ENCODE data around the gene RPS14. TPM values are rescaled to one million over a fixed set of nuclear protein-coding genes. Genes with fewer than 3 reads are reported as not detected.

The RPS14 gene
- total RNA-seq, 1 donor, result 1,744 TPM

DNA sequence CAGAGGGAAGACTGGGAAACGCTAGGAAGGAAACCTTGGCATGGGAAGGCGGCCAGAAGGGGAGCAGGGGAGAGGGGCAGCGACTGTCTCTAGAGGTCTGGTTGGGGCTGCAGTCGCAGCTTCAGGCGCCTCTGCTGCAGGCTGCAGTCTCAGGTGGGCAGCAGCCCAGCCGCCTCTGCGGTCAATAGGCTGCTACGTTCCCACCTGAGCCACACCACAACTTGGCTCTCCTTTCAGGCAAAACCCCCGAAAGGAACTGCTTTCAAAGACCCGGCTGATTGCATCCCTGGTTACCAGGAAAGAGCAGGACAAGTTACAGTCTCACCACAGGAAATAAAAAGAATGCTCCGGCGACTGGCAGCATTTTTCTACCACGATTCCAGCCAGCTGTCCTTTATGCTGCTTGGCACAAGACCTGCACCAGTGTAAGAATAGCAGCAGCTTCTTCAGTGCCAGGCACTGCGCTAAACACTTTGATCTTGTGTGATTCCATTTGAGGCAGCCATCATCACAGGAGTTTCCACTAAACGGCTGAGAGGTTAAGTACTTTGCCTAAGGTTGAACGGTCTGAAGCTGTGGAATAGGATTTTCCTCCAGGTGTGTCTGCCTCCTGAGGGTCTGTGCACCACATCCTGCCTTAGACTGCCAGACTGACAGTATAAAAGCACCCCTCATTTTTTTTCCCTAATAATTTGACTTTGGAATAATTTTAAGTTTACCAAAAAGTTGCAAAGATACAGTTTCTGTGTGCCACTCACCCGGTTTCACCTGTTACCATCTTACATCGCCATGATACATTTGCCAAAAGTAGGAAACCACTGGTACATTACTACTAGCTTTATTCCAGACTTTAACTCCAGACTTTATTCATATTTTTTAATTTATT is 7.5 kb downstream of the RPS14 start:
- TF ChIP-seq, protein P1, sequence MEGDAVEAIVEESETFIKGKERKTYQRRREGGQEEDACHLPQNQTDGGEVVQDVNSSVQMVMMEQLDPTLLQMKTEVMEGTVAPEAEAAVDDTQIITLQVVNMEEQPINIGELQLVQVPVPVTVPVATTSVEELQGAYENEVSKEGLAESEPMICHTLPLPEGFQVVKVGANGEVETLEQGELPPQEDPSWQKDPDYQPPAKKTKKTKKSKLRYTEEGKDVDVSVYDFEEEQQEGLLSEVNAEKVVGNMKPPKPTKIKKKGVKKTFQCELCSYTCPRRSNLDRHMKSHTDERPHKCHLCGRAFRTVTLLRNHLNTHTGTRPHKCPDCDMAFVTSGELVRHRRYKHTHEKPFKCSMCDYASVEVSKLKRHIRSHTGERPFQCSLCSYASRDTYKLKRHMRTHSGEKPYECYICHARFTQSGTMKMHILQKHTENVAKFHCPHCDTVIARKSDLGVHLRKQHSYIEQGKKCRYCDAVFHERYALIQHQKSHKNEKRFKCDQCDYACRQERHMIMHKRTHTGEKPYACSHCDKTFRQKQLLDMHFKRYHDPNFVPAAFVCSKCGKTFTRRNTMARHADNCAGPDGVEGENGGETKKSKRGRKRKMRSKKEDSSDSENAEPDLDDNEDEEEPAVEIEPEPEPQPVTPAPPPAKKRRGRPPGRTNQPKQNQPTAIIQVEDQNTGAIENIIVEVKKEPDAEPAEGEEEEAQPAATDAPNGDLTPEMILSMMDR (IDR thresholded peaks at IDR 0.05; ENCODE audit: insufficient read depth, low read depth, low read length), result no peak
- no peak overlapping the region for H3K4me3 ChIP-seq (ENCODE audit: low read depth, low read length)
- DNase-seq (ENCODE audit: low read depth), result no peak

DNA sequence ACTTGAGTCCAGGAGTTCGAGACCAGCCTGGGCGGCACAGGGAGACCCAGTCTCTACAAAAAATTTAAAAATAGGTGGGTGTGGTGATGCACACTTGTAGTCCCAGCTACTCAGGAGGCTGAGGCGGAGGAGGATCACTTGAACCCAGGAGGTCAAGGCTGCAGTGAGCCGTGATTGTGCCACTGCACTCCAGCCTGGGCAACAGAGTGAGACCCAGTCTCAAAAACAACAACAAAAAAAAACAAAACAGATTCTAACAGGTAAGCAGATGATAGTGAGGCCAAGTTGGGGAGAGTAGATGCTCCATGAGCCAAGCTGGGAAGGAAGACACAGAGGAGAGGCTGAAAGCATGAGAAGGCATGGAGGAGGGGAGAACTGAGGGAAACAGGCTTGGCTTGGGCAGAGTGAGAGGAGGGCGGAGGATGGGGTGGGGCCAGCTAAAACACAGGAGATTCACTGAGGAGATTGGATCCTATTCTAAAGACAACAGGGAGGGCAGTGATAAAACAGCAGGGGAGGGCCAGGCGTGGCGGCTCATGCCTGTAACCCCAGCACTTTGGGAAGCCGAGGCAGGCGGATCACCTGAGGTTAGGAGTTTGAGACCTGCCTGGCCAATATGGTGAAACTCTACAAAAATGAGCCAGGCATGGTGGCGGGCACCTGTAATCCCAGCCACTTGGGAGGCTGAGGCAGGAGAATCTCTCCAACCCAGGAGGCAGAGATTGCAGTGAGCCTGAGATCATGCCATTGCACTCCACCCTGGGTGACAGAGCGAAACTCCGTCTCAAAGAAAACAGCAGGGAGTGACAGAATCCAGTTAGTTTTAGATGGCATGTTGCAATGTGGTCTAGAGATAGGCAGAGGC is 8.4 kb downstream of the RPS14 start:
- H3K4me3 ChIP-seq (ENCODE audit: low read depth, low read length), result no peak overlapping the region
- DNase-seq (ENCODE audit: low read depth), result no peak
- TF ChIP-seq, protein P1 (IDR thresholded peaks at IDR 0.05; ENCODE audit: insufficient read depth, low read depth, low read length), result no peak

DNA sequence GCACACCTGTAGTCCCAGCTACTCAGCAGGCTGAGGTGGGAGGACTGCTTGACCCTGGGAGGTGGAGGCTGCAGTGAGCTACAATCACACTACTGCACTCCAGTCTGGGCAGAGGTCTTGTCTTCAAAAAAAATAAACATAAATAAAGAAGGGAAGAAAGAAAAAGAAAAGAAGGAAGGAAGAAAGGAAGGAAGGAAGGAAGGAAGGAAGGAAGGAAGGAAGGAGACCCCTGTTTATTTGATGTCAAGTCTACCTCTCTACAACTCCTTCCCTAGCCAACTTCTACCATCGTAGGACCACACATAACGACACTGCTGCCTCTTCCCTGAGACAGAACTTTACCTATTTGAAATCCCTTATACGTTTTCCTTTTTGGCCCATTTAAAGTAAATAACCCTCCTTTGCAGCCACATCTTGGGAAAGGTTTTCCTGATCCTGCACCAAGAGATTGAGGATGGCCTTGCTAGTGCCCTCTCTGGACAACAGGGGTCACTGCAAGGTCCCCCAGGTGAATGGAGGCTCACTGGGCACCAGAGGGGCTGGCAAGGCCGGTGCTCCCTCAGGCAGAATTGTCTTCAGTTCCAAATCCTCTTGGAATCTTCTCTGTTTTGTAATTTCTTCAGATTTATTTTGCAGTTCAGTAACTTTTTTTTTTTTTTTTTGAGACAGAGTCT is 10.5 kb downstream of the RPS14 start:
- TF ChIP-seq, protein P1 (IDR thresholded peaks at IDR 0.05; ENCODE audit: insufficient read depth, low read depth, low read length), result peak; percentile 64
- no peak for DNase-seq (ENCODE audit: low read depth)
- H3K4me3 ChIP-seq (ENCODE audit: low read depth, low read length), result no peak overlapping the region

DNA sequence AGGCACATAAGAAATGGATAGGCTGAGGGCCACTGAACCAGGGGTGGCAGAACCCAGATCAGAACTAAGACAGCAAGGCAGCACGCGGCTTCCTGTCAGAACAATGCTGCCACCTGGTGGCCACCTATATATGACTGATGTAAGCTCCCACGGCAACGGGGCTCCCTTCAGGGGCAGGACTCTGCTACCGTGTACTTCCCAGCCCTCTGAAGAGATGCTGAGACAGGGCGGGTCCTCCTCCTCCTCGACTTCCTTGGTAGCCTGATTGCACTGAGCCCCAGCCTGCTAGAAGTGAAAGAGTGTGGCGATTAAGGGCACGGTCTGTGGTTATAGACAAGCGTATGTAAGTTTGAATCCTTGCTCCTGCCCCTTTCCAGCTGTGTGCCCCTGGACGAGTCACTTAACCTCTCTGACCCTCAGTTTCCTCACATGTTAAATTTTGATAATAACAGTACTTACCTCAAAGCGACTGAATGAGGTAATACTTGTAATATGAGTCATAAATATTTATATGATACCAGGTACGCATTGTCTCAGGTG is 13.3 kb downstream of the RPS14 start:
- peak; percentile 92 for DNase-seq (ENCODE audit: low read depth)
- H3K4me3 ChIP-seq (ENCODE audit: low read depth, low read length), result no peak overlapping the region
- TF ChIP-seq, protein P1 (IDR thresholded peaks at IDR 0.05; ENCODE audit: insufficient read depth, low read depth, low read length), result peak; percentile 80

DNA sequence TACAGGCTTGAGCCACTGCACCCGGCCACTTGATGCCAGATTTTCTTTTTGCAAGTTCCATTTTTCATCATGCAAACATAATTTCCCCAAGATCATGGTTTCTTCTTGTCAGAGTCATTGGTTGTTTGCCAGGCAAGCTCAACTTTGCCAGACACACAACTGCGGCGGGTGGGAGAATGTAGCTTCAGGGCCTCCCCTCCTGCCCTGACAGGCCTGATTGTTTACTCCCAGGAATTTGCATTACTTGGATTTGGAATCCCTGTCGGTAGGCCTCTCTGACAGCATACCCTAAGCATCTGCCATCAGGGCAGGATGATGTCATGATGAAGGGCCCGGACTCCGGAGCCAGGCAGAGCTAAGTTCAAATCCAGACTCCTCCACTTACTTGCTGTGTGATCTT is 15.1 kb downstream of the RPS14 start:
- peak; percentile 89 for DNase-seq (ENCODE audit: low read depth)
- TF ChIP-seq, protein P1 (IDR thresholded peaks at IDR 0.05; ENCODE audit: insufficient read depth, low read depth, low read length), result no peak
- no peak overlapping the region for H3K4me3 ChIP-seq (ENCODE audit: low read depth, low read length)

DNA sequence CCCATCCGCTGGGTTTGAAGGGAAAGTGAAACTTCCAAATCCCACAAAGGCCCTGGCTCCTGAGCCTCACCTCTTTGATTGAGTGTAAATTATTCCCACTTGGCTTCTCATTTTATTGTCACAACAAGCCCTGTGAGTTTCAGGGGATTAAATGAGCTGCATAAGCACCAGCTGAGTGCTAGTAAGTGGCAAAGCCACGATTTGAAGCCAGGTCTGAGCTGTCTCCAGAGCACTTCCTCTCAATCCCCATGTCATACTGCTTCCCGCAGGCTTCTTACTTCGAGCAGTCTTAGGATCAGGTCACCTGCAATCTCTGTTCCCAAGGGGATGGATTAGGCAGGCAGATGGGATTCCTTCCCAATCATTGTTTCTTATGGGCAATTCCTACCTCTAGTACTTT is 18.0 kb downstream of the RPS14 start:
- DNase-seq (ENCODE audit: low read depth), result no peak
- H3K4me3 ChIP-seq (ENCODE audit: low read depth, low read length), result no peak overlapping the region
- TF ChIP-seq, protein P1 (IDR thresholded peaks at IDR 0.05; ENCODE audit: insufficient read depth, low read depth, low read length), result no peak

Measured in fibroblast of villous mesenchyme (primary cell).